HG03460 (cell line): ENCODE data around the gene RSPH6A.
"Not testable (repeated sequence)": the region's sequence is repeated elsewhere in the genome, so short reads cannot be mapped to it uniquely, and the experiment has no call there.

Experiments used
- ATAC-seq: cut with Tn5 transposase; IDR thresholded peaks from one replicate; pipeline ENCODE4 v1.9.1; 2021; ENCODE audit not compliant: unreplicated experiment

The RSPH6A gene

GRCh38 chr19:45804140-45804958 is 10.8 kb downstream of the RSPH6A start:
- ATAC-seq, result no peak

- ATAC-seq, result no peak
Observed at GRCh38 chr19:45801603-45802175, 13.4 kb downstream of the RSPH6A start.

GRCh38 chr19:45800070-45800553 is 15.0 kb downstream of the RSPH6A start:
- no peak for ATAC-seq

- ATAC-seq, result not testable (repeated sequence)
Observed at GRCh38 chr19:45799541-45799940, 15.6 kb downstream of the RSPH6A start.

DNA sequence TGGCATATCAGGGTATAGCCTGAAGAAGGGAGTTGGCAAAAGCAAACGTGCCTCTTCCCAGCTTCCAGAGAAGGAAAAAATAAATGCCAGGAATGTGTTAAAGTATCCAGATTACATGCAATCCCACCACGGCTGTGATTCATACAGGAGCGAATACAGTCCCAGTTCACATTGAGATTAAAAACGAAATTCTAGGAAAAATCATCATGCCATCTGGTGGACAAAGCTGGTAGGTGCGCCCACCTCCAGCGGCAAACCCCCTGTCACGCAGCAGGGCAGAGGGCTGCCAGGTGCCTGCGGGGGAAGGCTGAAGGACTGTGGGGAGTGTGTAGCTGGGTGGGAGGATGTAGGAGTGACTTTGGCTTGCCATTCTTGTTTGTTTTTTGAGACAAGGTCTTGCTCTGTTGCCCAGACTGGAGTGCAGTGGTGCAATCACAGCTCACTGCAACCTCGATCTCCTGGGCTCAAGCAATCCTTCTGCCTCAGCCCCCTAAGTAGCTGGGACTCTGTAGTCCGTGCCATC is 16.1 kb downstream of the RSPH6A start:
- ATAC-seq, result no peak

GRCh38 chr19:45794627-45795026 is 20.5 kb downstream of the RSPH6A start:
- no peak for ATAC-seq

DNA sequence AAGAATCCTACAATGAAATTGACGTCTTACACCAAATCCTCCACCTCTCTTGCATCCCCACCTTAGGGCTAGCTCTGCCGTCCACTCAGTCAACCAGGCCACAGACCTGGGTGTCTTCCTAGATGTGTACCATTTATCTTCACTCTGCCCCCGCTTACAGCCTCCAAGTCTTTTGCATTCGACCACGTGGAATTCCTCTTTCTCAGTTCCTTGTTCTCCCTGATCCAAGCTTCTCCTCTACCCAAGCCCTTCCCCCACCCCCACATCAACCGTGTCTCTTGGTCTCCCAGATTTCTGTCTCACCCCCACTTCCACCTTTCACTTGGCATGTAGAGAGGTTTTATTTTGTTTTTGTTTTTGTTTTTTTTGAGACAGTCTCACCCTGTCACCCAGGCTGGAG is 21.2 kb downstream of the RSPH6A start:
- ATAC-seq, result no peak

DNA sequence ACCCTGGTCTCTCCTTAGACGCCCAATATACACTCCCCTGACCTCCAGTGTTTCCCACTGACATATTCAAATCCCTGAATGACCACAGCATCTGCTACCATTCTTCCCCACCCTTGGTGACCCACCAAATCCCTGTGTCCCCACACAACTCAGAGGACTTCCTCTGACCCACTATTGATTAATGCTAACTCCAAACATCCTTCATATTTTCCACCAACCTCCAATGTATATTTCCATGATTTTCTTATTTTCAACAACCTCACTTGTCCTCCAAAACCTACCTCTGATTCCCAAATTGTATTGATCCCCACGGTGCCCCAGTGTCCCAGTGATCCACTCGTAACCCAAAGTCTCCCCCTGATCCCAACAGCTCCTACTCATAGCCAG is 21.9 kb downstream of the RSPH6A start:
- ATAC-seq, result no peak

- peak; percentile 82 for ATAC-seq
Observed at GRCh38 chr19:45792470-45793177, 22.5 kb downstream of the RSPH6A start, which contains the start of gene DMWD. DMWD (minus strand) TSS chr19:45792845; CDS start chr19:45792756, 89 bp downstream.

DNA sequence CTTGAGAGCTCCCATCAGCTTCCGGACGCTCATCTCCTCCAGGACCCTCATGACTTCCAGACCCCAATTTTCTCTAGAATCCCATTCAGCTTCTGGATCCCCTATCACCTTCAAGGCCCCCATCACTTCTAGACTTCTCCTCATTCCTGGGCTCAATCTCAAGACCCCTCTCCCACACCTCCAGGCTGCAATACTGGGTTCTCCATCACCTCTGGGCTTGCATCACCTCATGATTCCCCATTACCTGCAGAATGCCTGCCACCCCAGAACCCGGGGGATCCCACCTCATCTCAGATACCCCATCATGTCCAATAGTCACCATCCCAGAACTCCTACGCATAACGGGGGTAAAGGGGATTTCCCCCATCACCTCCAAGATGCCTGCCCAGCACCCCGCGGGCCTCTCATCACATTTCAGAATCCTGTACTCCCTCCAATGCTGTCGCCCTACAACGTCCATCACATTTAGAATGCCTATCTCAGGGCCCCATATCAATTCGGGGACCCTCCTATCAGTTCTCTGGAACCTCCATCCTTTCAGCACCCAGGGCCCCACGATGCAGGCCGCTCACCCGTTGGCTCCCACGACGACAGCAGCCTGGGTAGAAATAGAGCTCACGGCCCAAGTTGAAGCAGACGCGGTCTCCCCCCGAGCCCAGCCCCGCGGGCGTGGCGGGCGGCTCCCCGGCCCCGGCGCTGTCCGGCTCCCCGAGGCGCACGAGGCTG is 23.2 kb downstream of the RSPH6A start:
- ATAC-seq, result peak; percentile 26

DNA sequence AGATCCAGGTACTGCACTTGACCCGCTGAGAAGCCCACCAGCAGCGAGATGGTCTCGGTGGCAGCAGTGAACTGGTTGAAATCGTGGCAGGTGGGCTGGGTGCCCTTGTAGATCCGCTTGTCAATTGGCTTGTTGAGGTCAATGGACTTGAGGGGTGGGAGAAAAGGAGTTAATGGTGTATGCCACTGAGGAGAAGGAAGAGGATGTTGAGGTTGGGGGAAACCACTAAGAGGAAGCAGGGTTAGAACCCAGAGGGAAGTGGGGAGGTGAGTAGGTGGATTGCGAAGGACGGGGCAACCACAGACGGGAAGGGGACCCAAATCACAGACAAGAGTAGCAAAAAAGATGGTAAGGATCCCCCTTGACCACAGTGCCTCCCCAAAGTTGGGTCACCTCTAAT is 24.2 kb downstream of the RSPH6A start:
- ATAC-seq, result no peak

DNA sequence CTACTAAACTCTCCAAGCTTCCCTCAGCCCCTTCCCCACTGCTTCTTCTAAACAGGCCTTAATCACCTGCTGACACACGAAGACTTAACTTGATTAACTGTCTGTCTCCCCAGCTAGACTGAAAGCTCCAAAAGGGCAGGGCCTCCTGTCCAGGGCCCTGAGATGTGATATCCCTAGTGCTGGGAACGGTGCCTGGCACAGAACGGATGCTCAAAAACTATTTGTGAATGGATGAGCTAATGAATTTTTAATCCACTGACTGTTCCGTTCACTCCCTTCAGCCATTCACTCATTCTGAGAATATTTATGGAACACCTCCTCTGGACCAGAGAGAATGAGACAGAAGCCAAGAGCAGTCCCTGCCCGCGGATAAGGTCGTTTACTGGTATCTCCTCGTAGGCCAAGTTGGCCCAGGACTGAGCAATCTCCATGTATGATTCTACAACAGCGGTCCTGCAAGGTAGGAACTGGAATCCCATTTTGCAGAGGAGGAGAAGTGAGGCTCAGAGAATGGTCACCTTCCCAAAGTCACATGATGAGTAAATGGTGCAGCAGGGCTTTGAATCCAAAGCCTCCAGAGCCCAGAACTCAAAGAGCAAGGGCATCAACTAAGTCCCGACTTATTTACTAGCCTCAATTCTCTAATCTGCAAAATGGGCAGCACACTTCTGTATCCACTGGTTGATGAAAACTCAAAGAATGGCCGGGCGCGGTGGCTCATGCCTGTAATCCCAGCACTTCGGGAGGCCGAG is 25.9 kb downstream of the RSPH6A start:
- no peak for ATAC-seq

DNA sequence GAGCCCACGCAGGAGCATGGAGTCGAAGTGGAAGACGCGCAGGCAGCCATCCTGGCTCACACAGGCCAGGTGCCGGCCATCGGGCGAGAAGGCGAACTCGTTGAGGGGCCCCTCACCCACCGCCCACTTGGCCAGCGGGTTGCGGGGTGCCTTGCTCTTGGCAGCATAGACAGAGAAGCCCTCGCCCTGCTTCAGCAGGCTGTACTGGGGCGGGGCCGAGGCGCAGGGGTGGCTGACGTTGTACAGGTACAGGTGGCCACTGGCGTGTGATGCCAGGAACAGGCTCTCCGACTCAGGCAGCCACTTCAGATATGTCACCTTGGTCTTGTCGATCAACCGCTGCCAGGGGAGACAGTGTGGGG is 28.6 kb downstream of the RSPH6A start:
- ATAC-seq, result no peak

DNA sequence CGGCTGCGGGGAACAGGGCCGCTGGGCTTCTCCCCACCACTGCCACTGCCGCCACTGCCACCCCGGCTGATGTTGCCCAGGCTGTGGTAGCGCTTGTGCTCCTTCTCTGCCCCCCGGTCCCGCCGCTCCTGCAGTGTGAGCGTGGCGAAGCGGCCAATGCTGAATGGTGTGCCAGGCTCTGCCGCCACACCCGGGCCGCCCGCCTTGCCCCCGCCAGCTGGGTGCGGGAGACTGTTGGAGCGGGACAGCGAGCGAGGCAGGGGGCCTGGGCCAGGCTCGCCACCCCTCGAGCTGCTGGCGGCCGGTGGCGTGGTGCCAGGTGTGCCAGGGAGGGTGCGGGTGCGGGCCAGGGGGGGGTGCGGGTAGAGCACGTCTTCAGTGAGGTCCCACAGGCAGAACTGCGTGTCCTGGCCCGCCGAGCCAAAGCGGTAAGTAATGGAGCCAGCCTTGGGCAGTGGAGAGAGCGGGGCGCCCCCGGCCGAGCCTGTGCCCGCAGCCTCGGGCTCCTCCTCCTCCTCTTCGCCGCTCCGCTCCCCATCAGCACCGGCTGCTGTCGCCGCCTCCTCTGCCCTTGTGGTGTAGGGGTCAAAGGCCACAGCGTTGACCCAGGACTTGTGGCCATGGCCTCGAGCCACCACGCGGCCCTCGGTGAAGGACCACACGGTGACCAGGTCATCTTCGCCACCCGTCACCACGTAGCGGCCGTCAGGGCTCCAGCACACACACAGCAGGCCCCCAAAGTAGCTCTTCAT is 29.2 kb downstream of the RSPH6A start:
- ATAC-seq, result no peak

GRCh38 chr19:45785097-45785496 is 30.0 kb downstream of the RSPH6A start:
- ATAC-seq, result no peak

GRCh38 chr19:45784096-45784495 is 31.0 kb downstream of the RSPH6A start:
- no peak for ATAC-seq

DNA sequence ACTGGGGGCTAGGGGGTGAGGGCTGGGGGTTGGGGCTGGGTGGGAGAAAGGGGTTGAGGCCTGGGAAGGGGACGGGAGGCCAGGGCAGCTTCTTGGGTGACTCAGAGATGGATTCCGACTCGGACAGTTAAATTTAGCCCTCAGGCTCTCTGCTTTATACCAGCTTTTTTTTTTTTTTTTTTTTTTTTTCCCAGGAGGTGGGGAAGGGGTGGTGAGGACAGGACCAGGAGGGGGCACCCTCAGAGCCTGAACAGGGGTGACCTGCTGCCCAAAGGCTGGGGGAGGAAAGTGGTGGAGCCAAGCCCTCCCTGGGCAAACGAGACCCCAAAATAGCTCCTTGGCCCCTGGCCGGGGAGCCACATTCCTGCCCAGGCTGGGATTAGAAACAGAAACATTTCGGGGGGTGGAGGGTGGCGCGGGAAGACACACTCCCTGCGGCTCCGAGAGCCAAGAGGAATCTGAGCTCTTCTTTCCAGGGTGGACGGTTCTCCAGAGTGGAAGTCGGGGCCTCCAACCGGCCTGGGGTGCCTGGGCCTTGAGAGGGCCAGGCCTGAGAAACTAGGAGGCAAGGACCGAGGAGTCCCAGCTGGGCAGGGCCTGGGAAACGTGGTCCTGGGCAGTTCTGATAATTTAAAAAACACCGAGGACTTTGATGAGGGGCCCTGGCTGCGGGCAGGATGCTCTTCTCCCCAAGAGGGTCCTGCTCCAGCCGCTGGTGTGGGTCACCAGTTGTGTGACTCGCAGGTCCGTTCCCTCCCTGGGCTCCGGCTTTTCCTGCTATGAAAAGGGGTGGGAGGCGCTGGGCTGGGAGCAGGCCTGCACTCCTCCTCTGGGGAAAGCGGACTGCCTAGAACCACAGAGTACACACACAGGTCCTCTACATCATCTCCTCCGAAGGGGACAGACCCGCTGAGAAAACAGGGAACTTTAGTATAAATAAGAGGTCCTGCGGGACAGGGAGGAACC is 32.0 kb downstream of the RSPH6A start:
- ATAC-seq, result no peak

DNA sequence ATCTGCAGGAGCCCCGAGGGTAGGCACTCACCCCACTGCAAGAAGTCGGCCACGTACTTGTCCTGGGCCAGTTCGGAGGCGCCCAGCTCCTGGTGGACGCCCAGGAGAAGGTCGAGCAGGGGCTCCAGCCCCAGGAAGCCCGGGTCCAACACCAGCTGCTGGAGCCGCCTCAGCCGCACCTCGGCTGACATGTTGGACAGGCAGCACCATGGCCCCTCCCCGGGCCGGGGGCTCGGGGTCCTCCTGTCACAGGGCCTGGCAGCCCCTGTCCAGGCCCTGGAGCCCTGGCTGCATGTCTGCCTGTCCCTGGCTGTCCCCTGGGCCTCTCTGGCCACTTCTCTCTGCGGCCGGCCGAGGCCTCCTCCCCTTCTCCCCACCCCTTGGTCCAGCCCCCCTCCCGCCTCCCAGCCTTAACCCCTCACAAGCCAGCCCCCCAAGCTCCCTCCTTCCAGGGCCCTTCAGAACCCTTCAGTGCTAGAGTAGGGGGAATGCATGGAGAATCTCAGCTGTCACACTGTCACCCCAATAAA is 32.9 kb downstream of the RSPH6A start, which contains the start of gene DMPK:
Gene DMPK (minus strand): TSS at position 329 of the 530 bp plus-strand sequence. CDS start 138 bp downstream, at position 191.
- ATAC-seq, result no peak
